ENCODE results near the gene RC3H1.
"Not testable (repeated sequence)": the region's sequence is repeated elsewhere in the genome, so short reads cannot be mapped to it uniquely, and the experiment has no call there.

- not testable (repeated sequence) for TF ChIP-seq CTCF, POLR2A (IDR thresholded peaks at IDR 0.05)
Measured at GRCh38 chr1:174055797-174056196, 33.6 kb upstream of the RC3H1 start.

All from Peyer's patch (tissue), 4 donors.